Measurements from ENCODE around the gene AUTS2. TPM values are rescaled to one million over a fixed set of nuclear protein-coding genes. Genes with fewer than 3 reads are reported as not detected.

The AUTS2 gene
- polyA plus RNA-seq, 1 donor (not counting 4 experiments of a cell fraction or from before 2014, with no cell fraction given), result 4.7 TPM

DNA sequence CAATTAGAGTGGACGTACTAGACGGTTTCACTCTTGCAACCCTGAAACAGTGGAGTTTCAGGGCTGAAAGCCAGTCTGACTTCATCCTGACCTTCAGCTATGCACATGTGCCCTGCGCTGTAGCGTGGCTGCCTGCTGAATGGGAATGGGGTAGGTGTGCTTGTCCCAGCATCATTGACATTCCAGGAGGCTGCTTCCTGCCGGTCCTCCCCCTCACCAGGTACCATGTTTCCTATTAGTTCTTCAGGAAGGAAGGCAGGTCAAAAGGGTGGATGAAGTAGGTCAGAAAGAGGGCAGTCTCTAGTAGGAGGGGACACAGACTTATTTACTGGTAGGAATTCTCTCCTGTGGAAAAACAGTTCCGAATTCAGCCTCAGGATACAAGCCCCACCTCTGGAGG lies 981.9 kb downstream of the AUTS2 start:
- Histone ChIP-seq H4K20me1 (ENCODE audit: control insufficient read depth, extremely low read depth, insufficient read depth, low read length) (no peaks in the 10 kb centered on the region), H3K27me3 (ENCODE audit: control insufficient read depth, extremely low read depth, insufficient read depth, low read length) (no peaks in the 10 kb centered on the region), H3K4me2 (ENCODE audit: control insufficient read depth, extremely low read depth, insufficient read depth, low read depth, low read length) (no peak overlapping the region), H3K9me3 (ENCODE audit: control insufficient read depth, low read depth, low read length) (no peaks in the 10 kb centered on the region), H3K9ac (ENCODE audit: control insufficient read depth, extremely low read depth, insufficient read depth, low read length) (no peak overlapping the region), H3K4me3 (ENCODE audit: control insufficient read depth in 2 of 3, extremely low read depth in 1 of 3, insufficient read depth in 2 of 3, low read depth in 1 of 3, low read length in 3 of 3) (no peak overlapping the region), H2AFZ (ENCODE audit: control insufficient read depth, low read length) (no peak overlapping the region), H3K4me1 (ENCODE audit: control insufficient read depth, extremely low read depth, insufficient read depth, low read length) (peaks cover 33% of the 10 kb centered on the region), H3K9me1 (ENCODE audit: control insufficient read depth, extremely low read depth, insufficient read depth, low read length) (no peaks in the 10 kb centered on the region), H3K79me2 (ENCODE audit: control insufficient read depth, insufficient read depth, low read length) (no peaks in the 10 kb centered on the region), H3K36me3 (ENCODE audit: control insufficient read depth in 2 of 2, extremely low read depth in 1 of 2, insufficient read depth in 2 of 2, low read length in 2 of 2) (no peaks in the 10 kb centered on the region), H3K27ac (ENCODE audit: control insufficient read depth, insufficient read depth, low read length) (no peak overlapping the region)
- DNase-seq (ENCODE audit: low read depth, low spot score) (no peak), FAIRE-seq (no peak)
- TF ChIP-seq, protein P1, sequence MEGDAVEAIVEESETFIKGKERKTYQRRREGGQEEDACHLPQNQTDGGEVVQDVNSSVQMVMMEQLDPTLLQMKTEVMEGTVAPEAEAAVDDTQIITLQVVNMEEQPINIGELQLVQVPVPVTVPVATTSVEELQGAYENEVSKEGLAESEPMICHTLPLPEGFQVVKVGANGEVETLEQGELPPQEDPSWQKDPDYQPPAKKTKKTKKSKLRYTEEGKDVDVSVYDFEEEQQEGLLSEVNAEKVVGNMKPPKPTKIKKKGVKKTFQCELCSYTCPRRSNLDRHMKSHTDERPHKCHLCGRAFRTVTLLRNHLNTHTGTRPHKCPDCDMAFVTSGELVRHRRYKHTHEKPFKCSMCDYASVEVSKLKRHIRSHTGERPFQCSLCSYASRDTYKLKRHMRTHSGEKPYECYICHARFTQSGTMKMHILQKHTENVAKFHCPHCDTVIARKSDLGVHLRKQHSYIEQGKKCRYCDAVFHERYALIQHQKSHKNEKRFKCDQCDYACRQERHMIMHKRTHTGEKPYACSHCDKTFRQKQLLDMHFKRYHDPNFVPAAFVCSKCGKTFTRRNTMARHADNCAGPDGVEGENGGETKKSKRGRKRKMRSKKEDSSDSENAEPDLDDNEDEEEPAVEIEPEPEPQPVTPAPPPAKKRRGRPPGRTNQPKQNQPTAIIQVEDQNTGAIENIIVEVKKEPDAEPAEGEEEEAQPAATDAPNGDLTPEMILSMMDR (optimal IDR thresholded peaks at IDR 0.05 in 1 of 3, IDR thresholded peaks at IDR 0.05 in 1 of 3, conservative IDR thresholded peaks at IDR 0.05 in 1 of 3; ENCODE audit: extremely low read depth in 1 of 3, insufficient read depth in 2 of 3, low read length in 3 of 3), result no peak
- TF ChIP-seq EZH2 (IDR thresholded peaks at IDR 0.05; ENCODE audit: low read length), result no peak
- dilution Hi-C loops (cut with MboI; ENCODE audit: extremely low pct_ligation_motif_present, low sequenced_read_pairs), result no loop called here

GRCh38 chr7:70582927-70583895 lies 984.9 kb downstream of the AUTS2 start:
- peaks cover 23% of the 10 kb centered on the region for H3K4me1 ChIP-seq (ENCODE audit: control insufficient read depth, extremely low read depth, insufficient read depth, low read length)
- no peaks in the 10 kb centered on the region for H3K9me1 ChIP-seq (ENCODE audit: control insufficient read depth, extremely low read depth, insufficient read depth, low read length)
- H4K20me1 ChIP-seq (ENCODE audit: control insufficient read depth, extremely low read depth, insufficient read depth, low read length), result no peaks in the 10 kb centered on the region
- H3K79me2 ChIP-seq (ENCODE audit: control insufficient read depth, insufficient read depth, low read length), result no peaks in the 10 kb centered on the region
- dilution Hi-C loops (cut with MboI; ENCODE audit: extremely low pct_ligation_motif_present, low sequenced_read_pairs), result no loop called here
- TF ChIP-seq, protein P1 (optimal IDR thresholded peaks at IDR 0.05 in 1 of 3, IDR thresholded peaks at IDR 0.05 in 1 of 3, conservative IDR thresholded peaks at IDR 0.05 in 1 of 3; ENCODE audit: extremely low read depth in 1 of 3, insufficient read depth in 2 of 3, low read length in 3 of 3), result no peak
- TF ChIP-seq EZH2 (IDR thresholded peaks at IDR 0.05; ENCODE audit: low read length), result no peak
- no peaks in the 10 kb centered on the region for H3K9me3 ChIP-seq (ENCODE audit: control insufficient read depth, low read depth, low read length)
- no peaks in the 10 kb centered on the region for H3K27me3 ChIP-seq (ENCODE audit: control insufficient read depth, extremely low read depth, insufficient read depth, low read length)
- H2AFZ ChIP-seq (ENCODE audit: control insufficient read depth, low read length), result peak overlapping the region; percentile 64
- no peak overlapping the region for H3K9ac ChIP-seq (ENCODE audit: control insufficient read depth, extremely low read depth, insufficient read depth, low read length)
- FAIRE-seq (no peak), DNase-seq (ENCODE audit: low read depth, low spot score) (no peak)
- no peak overlapping the region for H3K4me2 ChIP-seq (ENCODE audit: control insufficient read depth, extremely low read depth, insufficient read depth, low read depth, low read length)
- no peak overlapping the region for H3K27ac ChIP-seq (ENCODE audit: control insufficient read depth, insufficient read depth, low read length)
- no peaks in the 10 kb centered on the region for H3K36me3 ChIP-seq (ENCODE audit: control insufficient read depth in 2 of 2, extremely low read depth in 1 of 2, insufficient read depth in 2 of 2, low read length in 2 of 2)
- no peak overlapping the region for H3K4me3 ChIP-seq (ENCODE audit: control insufficient read depth in 2 of 3, extremely low read depth in 1 of 3, insufficient read depth in 2 of 3, low read depth in 1 of 3, low read length in 3 of 3)
